Measurements from ENCODE around the gene VAMP8.

DNA sequence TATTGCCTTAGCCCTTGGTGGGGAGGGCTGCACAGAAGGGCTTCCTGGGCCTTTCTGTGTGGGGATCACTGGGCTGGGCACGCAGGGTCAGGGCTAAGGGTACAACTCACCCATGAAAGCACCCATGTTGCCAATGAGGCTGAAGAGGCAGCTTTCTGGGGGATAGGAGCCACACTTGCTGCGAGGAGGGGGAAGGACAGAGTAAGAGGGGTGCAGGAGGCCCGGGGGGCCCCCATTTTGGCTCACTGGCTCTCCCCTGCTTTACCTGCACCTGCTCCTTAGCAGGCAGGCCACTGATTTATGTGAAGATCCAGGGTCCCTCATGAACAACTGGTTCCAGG lies 22.8 kb downstream of the VAMP8 start:
- TF ChIP-seq POLR2A (IDR thresholded peaks at IDR 0.05; ENCODE audit: control extremely low read depth in 1 of 2, low read depth in 2 of 2, low read length in 2 of 2) (no peak), CHD1 (IDR thresholded peaks at IDR 0.05; ENCODE audit: low read depth, low read length) (no peak), HDAC2 (IDR thresholded peaks at IDR 0.05; ENCODE audit: borderline replicate concordance in 1 of 2, low read depth in 2 of 2, low read length in 2 of 2) (no peak), CTCF (IDR thresholded peaks at IDR 0.05; ENCODE audit: control extremely low read depth in 1 of 3, insufficient read depth in 1 of 3, low read depth in 1 of 3, low read length in 3 of 3) (no peak), CBX5 (IDR thresholded peaks at IDR 0.05; ENCODE audit: low read depth, low read length) (no peak), EGR1 (IDR thresholded peaks at IDR 0.05; ENCODE audit: borderline replicate concordance, low read depth, low read length) (no peak)

All from H1 (cell line).